ENCODE data around the gene PPIG.
"Not testable (repeated sequence)": the region's sequence is repeated elsewhere in the genome, so short reads cannot be mapped to it uniquely, and the experiment has no call there.

PPIG gene

GRCh38 chr2:169664978-169665930 is 81.1 kb downstream of the PPIG start:
- DNase-seq: no peak

DNA sequence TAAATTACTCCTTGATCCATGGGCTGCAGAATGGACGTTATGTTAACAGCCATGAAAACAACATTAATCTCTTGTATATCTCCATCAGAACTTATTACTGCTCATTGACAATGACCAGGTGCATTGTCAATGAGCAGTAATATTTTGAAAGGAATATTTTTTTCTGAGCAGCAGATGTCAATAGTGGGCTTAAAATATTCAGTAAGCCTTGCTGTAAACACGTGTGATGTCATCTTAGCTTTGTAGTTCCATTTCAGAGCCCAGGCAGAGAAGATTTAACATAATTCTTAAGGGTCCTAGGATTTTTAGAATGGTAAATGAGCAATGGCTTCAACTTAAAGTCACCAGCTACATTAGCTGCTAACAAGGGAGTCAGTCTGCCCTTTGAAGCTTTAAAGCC is 83.4 kb downstream of the PPIG start:
- no peak for DNase-seq

DNA sequence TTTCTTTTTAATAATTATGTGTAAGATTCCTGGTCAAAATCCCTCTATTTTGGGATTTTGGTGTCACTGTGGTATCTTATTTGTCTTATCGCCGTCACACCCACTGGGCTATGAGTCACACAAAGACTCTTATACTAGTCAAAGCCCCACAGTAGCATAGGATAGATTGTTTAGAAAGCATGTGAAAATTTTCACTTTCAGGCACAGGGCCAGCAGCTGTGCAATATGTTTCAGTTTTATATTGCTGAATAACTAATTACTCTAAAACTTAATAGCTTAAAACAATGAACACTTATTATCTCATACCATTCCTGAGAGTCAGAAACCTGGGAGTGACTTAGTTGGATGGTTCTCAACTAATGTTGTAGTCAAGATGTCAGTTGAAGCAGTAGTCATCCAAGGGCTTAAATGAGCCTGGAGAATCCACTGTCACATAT is 86.1 kb downstream of the PPIG start:
- no peak for DNase-seq

- DNase-seq: no peak
Observed at GRCh38 chr2:169670937-169671336, 86.8 kb downstream of the PPIG start.

- no peak for DNase-seq
Observed at GRCh38 chr2:169672406-169672805, 88.3 kb downstream of the PPIG start.

GRCh38 chr2:169673106-169673505 is 89.0 kb downstream of the PPIG start:
- no peak for DNase-seq

DNA sequence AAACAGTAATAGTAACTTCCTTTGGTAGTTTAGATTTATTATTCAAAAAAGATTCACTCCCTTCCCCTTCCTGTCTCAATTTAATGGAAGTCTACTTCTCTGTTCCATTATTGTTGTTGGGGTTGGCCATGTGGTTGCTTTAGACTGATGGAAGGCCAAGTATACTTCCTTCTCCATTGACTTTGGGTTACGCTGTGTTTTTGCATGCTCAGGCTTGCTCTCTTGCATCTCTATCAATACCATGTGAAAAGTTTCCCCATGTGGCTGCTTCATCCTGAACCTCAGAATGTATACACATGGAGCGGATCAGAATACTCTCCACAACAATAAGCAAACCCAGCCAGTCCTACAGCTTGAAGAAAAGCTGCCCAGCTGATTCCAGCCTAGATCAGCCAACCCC is 89.8 kb downstream of the PPIG start:
- no peak for DNase-seq

- no peak for DNase-seq
Observed at GRCh38 chr2:169676357-169676756, 92.2 kb downstream of the PPIG start.

DNA sequence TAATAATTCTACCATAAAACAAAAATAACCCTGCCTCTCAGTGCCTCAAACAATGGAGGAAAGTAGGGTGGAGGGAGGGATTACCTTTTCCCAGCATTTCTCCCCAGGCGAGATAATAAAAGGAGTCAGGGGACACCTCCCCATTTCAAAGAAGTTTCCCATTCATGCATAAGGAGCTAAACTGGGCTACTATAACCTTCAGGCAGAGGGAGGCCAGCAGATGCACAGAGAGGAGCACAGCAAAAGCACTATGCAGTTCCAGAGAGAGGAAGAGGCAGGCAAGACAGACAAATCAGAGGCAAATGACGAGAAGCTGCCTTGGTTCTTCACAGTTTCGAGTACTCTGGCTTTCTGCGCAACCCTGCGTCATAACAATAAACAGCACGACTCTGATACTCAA is 92.7 kb downstream of the PPIG start:
- DNase-seq: no peak

GRCh38 chr2:169683054-169683424 is 98.9 kb downstream of the PPIG start:
- no peak for DNase-seq

GRCh38 chr2:169683425-169684134 is 99.4 kb downstream of the PPIG start:
- peak; percentile 21 for DNase-seq

DNA sequence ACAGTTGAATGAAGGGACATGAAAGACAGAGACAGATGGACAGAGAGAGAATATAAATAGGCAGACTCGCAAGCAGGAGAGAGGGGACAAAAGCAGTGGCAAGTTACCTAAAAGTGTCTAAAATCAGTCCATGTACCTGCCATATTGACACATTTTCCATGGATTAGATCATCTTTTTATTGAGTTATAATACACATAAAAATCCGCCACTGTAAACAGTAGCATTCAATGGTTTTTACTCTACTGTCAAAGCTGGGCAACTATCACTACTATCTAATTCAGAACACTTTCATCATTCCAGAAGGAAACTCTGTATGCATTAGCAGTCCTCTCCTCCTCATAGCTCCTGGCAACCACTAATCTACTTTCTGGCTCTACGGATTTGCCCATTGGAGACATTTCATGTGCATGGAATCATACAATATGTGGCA is 100.0 kb downstream of the PPIG start:
- no peak for DNase-seq

DNA sequence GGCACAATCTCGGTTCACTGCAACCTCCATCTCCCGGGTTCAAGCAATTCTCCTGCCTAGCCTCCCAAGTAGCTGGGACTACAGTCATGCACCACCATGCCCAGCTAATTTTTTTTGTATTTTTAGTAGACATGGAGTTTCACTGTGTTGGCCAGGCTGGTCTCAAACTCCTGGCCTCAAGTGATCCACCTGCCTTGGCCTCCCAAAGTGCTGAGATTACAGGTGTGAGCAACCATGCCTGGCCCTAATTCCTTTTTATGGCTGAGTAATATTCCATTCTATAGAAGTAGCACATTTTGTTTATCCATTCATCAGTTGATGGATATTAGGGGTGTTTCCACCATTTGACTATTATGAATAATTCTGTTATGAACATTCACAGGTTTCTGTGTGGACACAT is 100.6 kb downstream of the PPIG start:
- DNase-seq: not testable (repeated sequence)

DNA sequence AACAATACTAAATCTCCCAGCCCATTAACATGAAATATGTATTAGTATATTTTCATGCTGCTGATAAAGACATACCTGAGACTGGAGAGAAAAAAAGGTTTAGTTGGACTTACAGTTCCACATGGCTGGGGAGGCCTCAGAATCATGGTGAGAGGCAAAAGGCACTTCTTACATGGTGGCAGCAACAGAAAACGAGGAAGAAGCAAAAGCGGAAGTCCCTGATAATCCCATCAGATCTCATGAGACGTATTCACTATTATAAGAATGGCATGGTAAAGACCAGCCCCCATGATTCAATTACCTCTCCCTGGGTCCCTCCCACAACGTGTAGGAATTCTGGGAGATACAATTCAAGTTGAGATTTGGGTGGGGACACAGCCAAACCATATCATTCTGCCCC is 102.7 kb downstream of the PPIG start:
- not testable (repeated sequence) for DNase-seq

DNA sequence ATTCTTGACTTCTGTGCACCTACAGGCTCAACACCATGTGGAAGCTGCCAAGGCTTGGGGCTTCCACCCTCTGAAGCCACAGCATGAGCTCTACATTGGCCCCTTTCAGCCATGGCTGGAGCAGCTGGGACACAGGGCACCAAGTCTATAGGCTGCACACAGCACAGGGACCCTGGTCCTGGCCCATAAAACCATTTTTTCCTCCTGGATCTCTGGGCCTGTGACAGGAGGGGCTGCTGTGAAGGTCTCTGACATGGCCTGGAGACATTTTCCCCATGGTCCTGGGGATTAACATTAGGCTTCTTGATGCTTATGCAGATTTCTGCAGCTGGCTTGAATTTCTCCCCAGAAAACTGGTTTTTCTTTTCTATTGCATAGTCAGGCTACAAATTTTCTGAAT is 103.8 kb downstream of the PPIG start:
- not testable (repeated sequence) for DNase-seq

DNA sequence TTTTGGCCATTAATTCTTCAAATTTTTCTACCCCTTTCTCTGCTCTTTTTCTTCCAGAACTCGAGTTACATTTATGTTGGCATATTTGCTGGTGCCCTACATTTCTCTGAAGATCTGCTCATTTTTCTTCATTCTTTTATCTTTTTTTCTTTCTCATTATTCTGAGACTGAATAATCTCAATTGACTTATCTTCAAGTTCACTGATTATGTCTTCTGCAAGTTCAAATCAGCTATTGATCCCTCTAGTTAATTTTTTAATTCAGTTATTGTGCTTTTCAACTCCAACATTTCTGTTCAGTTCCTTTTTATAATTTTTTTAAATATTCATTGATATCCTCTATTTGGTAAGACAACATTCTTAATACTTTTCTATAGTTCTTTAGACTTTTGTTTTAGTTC is 106.8 kb downstream of the PPIG start:
- DNase-seq: no peak

Measured in DMS53 (cell line).